Stimulated activated CD8-positive, alpha-beta memory T cell treated with anti-CD3 and anti-CD28 coated beads, Interleukin-4, amount 100 ng/mL, for 4 hours (primary cell): ENCODE results near the gene APBB2.
"Not testable (repeated sequence)": the region's sequence is repeated elsewhere in the genome, so short reads cannot be mapped to it uniquely, and the experiment has no call there.

Experiments
- DNase-seq, 2 donors: peaks; one replicate each; pipeline ENCODE4 v3.0.0-alpha.2; 2020; ENCODE audit warnings: low read depth in 2 of 2, low spot score in 1 of 2

The APBB2 gene

DNA sequence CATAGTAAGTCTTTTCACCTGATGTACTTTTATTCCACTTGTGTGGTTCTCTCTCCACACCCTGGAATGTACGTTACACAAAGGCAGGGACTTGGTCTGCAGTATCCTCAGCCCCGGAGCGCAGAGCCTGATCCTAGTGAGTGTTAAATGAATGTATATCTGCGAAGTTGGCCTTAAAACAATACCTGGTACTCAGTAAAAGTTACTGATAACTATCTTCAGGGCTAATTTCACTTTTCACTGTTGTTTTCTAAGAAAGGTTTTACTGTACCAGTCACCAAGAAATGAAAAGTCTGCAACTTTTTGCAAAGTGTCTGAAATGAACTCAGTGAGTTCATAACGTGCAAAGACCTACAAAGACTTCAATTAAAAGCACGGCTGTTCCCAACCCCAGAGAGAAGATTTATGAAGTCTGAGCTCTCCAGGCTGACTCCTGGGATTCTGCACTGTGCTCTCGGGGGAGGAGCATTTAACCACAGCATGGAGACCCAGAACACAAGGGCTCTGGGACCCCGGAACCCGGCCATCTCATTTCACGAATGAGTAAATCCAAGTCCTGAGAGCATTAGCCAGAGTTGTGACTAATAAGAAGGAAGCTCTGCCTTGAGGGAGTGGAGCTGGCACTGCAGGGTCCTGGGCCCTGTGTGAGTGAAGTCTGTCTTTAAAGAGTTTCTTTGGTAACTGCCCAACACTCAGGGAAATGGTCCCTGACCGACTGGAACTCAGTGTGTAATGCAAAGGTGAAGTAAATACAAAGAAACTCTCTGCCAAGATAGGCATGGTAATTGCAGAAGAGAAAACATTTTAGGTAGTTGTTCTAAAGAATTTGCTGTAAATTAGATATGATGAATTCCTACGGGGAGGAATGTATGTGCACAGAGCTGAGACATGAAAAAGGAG is 298.8 kb downstream of the APBB2 start:
- no peak for DNase-seq

DNA sequence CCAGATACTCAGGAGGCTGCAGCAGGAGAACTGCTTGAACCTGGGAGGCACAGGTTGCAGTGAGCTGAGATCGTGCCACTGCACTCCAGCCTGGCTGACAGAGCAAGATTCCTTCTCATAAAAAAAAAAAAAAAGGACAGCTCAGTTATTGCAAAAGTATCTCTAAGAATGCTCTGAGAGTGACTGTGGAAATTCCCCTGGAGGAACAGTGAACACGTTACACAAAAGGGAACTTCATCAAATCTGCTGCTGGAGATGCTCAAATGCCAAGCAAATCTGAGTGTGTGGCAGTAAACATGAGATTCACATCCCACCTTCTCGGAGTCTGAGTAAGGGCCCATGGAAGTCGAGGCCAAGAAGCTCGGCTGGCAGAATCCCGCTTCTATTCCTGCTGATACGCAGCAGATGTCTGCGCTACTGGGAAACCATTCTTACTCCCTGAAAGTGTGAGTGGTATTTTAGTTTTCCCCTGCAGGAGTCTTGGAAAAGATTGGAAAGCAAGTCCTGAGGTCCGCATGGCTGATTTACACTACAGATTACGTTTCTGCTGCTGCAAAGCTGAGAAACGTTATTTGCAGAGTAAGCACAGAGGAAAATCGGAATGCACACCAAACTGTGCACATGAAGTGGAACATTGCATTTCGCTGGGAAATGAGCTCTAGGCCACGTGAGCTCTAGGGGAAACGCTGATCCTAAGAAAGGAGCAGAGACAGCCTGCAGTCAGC is 301.7 kb downstream of the APBB2 start:
- DNase-seq = no peak

DNA sequence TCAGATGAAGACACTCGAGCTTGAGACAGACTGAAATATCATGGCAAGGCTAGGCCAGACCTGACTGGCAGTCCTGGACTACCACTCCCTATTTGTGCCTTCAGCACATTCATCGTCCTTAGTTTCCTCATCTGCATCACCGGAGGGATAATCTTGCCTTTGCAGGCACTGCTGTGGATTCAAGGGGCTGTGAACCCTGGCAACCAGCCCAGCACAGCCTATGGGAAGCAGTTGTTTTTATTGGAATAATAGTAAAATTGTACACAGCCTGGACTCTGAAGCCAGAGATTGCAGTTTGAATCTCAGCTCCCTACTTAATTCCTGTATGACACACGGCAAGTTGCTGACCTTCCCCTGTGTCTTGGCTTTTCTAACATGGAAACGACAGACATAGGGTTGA is 303.6 kb downstream of the APBB2 start:
- DNase-seq = no peak

DNA sequence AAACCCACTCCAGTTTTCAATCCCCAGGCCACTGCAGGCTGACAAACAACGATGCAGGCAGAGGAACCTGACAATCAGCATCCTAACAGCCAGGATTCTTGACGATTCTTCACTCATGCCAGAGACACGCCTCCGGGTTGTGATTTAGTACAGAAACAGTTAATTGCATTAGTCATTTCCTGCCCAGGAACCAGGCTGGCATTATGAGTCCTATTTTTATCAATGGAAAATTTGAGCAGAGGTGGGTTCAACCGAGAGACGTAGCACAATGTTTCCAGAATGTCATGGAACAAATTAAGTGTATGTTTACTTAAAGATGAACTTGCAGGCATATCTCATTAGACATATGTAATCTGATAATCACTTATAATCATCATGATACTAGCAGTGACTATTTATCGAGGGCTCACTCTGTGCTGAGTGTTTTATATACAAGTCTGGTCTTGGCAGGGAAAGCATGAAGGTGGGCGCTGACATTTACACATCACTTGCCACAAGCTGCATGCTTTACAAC is 304.9 kb downstream of the APBB2 start:
- DNase-seq = no peak

DNA sequence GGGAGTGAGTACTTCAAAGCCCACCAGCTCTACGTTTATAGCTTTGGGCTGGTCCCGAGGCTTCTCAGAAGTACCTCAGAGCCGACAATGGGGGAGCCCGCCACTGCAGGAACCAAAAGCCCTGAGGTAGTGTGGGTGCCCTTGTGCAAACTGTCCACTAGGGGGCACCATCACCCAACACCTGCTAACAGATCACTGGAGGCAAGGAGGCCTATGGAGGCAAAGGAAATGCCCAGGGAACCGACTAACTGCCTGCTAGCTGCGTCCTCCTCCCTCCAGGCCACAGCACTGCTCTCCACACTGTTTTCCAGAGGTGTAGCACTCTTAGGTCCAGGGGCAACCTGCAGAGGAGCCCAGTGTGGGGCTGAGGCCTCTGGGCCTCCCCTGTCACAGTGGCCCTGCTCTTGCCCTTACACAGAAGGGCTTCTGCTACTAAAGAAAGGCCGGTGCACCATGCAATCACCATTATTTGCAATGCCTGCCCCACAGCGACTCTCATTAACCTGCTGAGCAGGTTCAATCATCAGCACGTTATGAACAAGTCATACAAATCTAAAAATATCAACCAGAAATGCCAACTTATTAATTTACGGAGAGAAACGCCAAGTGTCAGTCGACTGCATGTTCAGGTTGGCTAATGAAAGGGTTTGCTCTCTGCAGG is 305.5 kb downstream of the APBB2 start:
- peak; percentile 7 to 30 for DNase-seq

DNA sequence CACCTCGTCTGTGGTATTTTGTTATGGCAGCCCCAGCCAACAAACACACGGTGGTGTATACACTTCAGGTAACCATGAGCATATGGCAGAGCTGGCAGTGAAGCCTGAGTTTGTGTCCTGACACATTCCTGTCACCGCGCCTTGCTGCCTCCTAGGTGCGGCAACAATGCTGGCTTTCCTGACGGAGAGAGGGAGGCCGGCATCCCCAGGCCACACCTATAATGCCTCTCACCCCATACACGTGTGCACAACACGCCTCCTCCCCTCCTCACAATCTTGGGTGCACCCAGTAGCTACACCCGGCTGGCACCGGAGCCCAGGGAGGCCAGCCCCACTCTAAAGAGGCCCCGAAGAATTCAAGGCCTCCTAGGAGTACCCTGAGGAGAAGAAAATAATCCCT is 306.0 kb downstream of the APBB2 start:
- DNase-seq = no peak

DNA sequence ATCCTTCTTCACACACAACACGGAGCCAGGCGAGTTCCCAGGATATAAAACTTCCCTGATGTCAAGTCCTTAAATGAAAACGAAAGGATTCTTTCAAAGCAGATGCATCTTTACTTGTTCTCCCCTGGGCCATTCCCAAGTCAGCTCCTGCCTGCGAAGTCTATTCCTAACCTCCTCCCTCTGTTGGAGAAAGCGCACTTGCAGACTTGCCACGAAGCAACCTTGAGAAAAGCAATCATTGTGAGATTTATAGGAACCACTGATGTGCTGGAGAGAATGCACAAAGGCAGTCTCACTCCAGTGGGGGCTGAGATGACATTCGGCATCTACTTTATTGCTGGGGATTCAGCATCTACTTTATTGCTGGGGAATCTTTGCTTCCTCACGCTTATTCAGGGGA is 308.9 kb downstream of the APBB2 start:
- no peak for DNase-seq

DNA sequence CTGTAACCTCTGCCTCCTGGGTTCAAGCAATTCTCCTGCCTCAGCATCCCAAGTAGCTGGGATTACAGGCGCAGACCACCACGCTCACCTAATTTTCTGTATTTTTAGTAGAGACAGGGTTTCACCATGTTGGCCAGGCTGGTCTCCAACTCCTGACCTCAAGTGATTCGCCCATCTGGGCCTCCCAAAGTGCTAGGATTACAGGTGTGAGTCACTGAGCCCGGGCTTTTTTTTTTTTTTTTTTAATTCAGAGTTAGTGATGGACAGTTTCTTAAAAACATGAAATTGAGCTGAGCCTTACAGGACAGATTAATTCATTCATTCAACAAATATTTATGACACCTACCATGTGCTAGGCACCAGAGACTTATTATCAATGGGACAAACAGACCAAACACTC is 313.8 kb downstream of the APBB2 start:
- not testable (repeated sequence) for DNase-seq

DNA sequence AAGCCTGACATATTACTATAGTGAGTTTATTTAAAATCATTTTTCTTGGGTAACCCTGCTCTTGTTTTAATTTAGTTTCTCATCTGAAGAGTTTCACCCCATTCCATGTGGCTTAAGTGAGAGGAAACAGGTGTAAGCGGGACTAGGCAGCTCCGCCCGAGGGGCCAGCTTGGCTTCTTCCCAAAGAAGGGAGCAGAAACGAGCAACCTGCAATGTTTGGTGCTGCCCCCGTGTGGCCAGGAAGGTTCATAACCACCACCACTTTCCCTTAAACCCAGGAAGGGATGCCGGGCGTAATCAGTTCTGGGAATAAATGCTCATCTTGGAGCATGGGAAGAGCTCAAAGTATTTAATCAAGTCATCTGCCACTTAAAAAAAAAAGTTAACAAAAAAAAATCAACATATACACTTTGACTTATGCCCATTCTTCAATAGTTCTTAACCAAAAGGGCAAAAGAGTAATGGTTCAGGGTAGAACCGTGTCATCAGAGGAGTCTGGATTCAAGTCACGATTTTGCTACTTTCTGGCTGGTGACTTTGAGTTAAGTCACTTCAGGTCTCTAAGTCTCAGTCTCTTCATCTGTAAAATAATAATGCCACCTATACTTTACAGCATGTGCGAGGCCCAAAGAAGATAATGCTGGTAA is 316.7 kb downstream of the APBB2 start:
- DNase-seq = peak; percentile 2 to 37

DNA sequence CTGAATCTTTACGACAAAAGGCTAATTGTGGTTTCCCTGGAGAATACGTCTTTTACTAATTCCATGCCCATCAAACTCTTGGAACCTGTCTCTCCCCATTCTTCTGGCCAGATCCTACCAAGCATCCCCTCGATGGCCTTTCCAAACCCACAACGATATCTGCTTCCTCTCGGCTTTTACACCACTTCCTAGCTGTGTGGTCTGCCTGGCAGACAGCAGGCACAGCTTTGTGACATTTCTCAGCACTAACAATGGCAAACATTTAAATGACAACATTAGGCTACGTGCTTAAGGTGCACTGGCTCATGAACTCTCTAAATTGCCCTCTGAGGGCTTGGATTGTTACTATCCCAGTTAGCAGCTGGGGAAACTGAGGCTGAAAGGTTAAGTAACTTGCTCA is 323.6 kb downstream of the APBB2 start:
- no peak for DNase-seq

DNA sequence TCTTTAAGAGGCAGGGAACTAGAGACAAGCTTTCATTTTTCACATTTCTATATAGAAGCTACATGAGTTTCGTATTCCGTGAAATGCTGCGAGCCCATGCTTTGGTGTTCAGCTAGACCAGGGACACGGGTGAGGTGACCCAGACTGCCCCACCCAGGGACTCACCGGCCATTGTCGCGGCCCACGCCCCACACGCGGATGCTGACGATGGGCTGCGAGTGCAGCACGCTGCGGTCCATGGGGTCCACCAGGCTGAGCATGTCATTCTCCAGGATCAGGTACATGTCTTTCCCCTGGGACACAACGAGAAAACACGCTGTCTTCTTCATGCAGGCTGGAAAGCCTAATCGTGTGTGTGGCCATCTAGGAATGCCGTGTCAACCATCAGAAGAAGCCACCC is 324.1 kb downstream of the APBB2 start:
- no peak for DNase-seq

DNA sequence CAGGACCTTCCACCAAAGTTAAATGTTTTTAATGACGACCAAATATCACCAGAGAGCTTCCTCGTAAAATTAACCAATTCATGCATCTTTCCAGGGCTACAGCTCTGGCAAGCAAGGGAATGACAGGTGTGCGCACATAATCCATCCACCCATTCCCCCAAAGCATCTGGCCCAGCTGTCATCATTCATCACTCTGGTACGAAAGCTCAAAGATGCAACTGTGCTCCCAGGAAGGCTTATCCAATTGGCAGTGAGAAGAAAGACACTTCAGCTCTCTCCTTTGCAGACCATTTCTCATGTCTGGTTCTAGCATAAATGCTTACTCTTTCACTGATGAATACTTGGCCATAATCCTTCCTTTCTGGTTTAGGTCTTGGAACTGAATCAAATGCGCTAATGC is 325.4 kb downstream of the APBB2 start:
- DNase-seq = no peak

DNA sequence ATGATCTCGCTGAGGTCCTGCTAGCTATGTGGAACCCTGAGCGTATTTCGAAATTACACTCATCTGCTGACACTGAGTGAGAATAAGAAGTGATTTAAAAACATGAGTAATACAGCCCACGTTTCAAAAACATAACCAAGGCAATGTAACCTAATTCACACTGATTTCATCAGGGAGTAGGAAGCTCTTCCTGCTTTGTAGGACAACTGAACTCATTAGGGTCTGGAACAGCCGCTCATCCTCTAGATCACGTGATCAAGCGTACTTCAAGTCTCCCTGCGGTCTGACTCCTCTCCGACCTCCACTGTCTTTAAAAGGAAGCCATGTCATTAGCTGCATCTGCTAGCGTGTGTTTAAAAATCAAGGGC is 326.6 kb downstream of the APBB2 start:
- DNase-seq = no peak

DNA sequence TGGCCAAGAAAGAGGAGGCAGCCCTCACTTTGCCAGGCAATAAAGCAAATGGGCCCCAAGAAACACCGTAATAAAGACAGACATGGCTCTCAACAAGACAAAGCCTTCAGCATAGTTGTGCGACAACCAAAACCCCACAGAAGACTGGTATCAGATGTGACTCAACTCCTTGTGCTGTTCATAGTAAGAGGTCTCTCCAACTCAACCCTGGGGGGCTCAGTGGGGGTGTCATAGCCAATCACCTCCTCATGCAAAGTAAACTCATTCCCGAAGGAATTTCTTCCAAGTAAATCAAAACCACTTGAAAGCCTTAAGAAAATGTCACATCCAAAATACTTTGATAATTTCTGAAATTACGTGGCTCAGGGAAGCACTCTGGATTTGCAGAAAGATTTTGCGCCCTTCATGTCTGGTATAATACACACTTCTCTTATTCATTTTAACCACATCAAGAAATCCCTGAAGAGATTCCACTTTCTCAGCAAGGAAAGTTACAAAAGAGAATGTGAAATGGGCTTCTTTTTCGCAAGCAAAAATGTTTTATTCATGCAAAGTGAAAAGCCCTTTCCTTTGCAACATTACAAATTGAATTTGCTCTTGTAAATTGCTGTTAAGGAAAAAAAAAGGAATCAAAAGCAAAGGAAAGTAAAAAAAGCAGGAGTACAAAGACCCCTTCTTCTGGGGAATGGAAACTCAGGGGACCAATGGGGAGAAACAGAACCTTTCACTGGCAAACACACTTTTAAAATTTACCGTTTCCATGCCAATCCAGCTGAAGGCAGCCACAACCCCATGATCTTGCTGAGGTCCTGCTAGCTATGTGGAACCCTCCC is 327.2 kb downstream of the APBB2 start:
- no peak for DNase-seq

DNA sequence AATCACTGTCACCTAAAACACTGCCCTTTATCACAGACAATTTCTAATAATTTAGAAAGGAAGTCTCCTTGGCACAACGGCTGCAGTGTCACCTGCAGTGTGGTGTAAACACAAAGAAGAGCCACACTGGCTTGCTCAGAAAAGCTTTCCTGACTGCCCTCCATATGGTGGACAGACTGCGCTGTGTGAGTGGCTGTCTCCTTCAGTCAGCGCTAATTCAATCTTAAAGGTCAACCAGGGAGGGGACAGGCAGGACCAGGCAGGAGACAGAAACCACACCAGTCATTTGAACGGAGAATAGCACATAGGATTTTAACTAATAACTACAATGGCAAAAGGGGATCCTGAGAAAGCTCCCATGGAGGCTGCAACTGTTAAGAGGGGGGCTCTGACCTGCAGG is 332.5 kb downstream of the APBB2 start:
- DNase-seq = no peak

DNA sequence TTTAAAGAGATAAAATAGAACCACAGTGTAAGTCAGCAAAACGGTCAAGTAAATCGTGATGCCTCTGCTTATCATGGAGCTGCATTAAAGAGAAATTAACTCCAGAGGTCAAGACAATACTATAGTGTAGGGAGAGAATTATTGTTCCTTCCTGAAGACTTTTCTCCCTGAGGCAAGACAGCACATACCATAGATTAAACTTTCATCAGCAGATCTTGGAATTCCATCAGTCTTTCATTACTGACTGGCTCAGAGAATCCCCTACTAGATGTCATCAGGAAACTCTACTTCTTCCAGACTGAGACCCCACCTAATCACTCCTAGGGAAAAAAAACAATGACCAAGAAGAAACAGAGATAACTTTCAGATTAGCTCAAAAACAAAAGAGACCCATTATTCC is 333.2 kb downstream of the APBB2 start:
- no peak for DNase-seq

DNA sequence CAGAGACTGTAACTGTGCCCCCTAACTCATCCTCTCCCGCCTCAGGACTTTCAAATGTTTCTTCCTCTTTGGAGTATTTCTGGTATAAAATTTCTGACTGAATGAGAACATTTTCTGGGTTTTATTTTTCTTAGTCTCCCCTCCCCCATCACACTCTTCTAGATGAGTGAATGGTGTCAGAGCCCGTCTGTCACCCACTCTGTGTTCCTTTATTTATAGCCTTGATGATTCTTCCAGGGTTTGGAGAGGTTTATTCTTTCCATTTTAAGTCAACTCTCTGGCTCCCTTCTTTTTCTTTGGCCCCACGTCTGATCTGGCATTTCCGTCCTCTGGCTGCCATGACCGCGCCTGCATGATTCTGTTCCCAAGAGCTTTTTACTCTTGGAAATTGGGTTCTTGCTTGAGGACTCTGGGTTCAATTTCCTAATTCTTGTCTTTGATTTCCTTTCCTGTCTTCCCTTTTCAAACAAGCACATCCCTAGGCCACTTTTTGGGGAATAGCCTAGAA is 335.7 kb downstream of the APBB2 start:
- no peak for DNase-seq

DNA sequence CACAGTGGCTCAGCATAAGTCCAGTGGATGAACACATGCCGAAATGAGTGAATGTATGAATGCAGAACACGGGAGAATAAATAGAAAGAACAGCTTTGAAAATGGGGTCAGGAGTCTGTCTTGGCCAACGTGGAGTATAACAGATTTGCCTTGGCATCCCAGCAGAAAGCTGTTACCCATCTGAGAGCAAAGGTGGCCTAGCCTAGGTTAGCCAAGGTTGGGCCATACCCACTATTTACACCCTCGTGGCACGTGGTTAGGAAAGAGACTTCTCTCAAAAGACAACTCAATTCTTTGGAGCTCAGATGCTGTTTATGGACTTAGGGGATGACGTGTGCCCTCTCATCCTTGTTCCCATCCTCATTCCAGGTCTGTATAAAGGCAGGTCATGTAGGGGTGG is 337.3 kb downstream of the APBB2 start:
- no peak for DNase-seq

DNA sequence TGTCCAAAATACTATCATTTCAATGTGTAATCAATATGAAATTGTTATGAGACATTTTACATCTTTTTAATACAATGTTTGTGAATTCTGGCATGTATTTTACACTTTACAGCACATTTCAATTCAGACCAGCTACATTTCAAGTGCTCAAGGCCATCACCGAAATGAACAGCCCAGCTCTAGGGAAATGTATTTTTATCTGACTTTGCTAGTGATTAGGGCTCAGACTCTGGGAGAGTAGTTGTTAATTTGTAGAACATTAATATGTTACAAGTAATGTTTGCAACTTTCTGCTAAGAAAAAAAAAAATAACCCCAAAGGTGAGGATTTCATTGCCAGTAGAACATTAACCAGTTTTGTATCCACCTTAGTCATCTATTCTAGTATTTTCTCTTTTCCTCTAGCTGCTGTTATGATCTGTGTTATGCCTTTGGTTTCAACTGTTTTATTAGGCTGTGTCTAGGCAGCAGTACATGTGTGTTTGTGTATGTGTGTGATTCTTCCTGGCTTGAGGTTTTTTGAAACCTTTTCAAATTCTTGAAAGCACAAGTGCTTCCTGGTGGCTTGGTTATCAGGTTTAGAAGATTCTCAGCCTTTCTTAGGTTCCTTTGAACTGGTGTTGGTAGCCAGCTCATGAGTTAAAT is 338.7 kb downstream of the APBB2 start:
- DNase-seq = no peak

DNA sequence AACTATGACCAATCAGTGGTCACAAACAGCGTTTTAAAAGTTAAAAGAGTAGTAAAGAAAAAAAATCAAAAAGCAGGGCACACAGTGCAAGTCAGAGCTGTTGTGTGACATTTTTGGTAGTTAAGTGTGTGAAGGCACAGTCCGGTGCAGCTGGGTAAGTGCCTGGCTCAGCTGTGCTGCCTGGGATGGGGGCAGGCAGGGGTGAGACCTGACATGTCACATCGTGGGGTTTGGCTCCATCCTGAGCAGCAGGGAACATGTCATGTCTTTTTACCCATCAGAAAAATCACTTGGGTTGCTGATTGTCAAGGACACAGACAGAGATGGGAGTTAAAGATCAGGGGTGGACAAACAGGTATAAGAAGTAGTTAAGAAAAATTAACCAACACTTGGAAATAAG is 339.4 kb downstream of the APBB2 start:
- DNase-seq = no peak
